Mesothelial cell of epicardium (in vitro differentiated cells): ENCODE data around the gene VOPP1. TPM values are rescaled to one million over a fixed set of nuclear protein-coding genes. Genes with fewer than 3 reads are reported as not detected.

Experiments used
- DNase-seq, 2 experiments: peaks; one replicate each; pipeline ENCODE4 v3.0.0; 2021; ENCODE audit warnings: low spot score in 2 of 2; ENCODE audit not compliant: unreplicated experiment in 2 of 2
- H3K27ac Mint-ChIP-seq: 2 replicates; pipeline ENCODE4 v1.8.0; 2021; ENCODE audit warnings: mixed read lengths
- H3K27me3 Mint-ChIP-seq: 2 replicates; pipeline ENCODE4 v1.8.0; 2021; ENCODE audit warnings: low read depth, mixed read lengths
- H3K36me3 Mint-ChIP-seq: 2 replicates; pipeline ENCODE4 v1.8.0; 2021; ENCODE audit warnings: mixed read lengths
- H3K4me1 Mint-ChIP-seq: 2 replicates; pipeline ENCODE4 v1.8.0; 2021; ENCODE audit warnings: mixed read lengths
- H3K4me3 Mint-ChIP-seq: 2 replicates; pipeline ENCODE4 v1.8.0; 2021; ENCODE audit warnings: mild to moderate bottlenecking, moderate library complexity, mixed read lengths
- H3K9me3 Mint-ChIP-seq: 2 replicates; pipeline ENCODE4 v1.8.0; 2021; ENCODE audit warnings: mixed read lengths
- CTCF ChIP-seq: fragments of 200-600 bp; sonication (generic); IDR thresholded peaks from one replicate; pipeline ENCODE4 v1.5.0; 2021; ENCODE audit warnings: antibody characterized with exemption; ENCODE audit not compliant: unreplicated experiment
- total RNA-seq: library from RNA; stranded (reverse); gene quantifications from 3 replicates; pipeline ENCODE4 v1.2.1, GENCODE V29; 2021

Gene VOPP1
- total RNA-seq, 1 donor from 2014 or later, result 42.8 TPM

- Mint-ChIP-seq H3K27me3 (no peaks in the 10 kb centered on the region), H3K4me3 (no peak overlapping the region), H3K9me3 (no peaks in the 10 kb centered on the region), H3K36me3 (peaks cover 3% of the 10 kb centered on the region), H3K4me1 (no peaks in the 10 kb centered on the region), H3K27ac (no peak overlapping the region)
- no peak for DNase-seq
- TF ChIP-seq CTCF, result no peak
These were observed 93.6 kb downstream of the VOPP1 start for GRCh38 chr7:55478700-55479099.

DNA sequence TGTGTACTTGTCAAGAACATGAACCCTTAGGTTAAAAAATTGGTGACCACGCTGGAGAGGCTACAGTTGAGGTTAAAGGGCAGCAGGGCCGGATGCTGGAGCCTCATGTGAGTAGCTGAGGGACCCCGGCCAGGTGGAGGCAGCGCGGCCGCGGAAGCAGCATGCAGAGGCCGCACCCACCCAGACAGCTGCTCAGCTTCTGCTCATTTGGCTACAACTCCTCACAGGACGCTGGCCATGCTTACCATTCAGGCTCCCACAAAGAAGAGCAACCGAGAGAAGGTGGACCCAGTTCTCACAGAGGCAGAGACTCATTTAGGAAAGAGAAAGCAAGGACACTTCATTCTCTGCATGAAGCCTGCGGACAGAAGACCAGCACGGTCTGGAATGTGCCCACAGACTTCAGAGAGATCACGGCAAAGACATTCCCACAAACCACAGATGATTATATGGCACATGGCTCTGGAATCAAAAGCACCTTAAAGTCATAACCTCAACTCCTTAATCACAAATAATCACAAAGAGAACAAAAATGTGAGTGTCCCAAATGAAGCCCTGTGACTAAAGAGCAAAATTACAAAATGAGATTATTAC lies 94.4 kb downstream of the VOPP1 start:
- Mint-ChIP-seq H3K4me1 (no peaks in the 10 kb centered on the region), H3K27me3 (no peaks in the 10 kb centered on the region), H3K9me3 (no peaks in the 10 kb centered on the region), H3K4me3 (no peak overlapping the region), H3K27ac (no peak overlapping the region), H3K36me3 (peaks cover 3% of the 10 kb centered on the region)
- DNase-seq, result no peak
- no peak for TF ChIP-seq CTCF

- Mint-ChIP-seq H3K4me1 (no peaks in the 10 kb centered on the region), H3K36me3 (peaks cover 3% of the 10 kb centered on the region), H3K27ac (no peak overlapping the region), H3K27me3 (no peaks in the 10 kb centered on the region), H3K4me3 (no peak overlapping the region), H3K9me3 (no peaks in the 10 kb centered on the region)
- DNase-seq, result no peak
- TF ChIP-seq CTCF, result no peak
These were observed 95.2 kb downstream of the VOPP1 start for GRCh38 chr7:55476852-55477780.

GRCh38 chr7:55475855-55476803 lies 96.2 kb downstream of the VOPP1 start:
- Mint-ChIP-seq H3K4me3 (no peak overlapping the region), H3K9me3 (no peaks in the 10 kb centered on the region), H3K4me1 (no peaks in the 10 kb centered on the region), H3K27ac (no peak overlapping the region), H3K27me3 (no peaks in the 10 kb centered on the region), H3K36me3 (no peaks in the 10 kb centered on the region)
- DNase-seq, result no peak
- TF ChIP-seq CTCF, result no peak

DNA sequence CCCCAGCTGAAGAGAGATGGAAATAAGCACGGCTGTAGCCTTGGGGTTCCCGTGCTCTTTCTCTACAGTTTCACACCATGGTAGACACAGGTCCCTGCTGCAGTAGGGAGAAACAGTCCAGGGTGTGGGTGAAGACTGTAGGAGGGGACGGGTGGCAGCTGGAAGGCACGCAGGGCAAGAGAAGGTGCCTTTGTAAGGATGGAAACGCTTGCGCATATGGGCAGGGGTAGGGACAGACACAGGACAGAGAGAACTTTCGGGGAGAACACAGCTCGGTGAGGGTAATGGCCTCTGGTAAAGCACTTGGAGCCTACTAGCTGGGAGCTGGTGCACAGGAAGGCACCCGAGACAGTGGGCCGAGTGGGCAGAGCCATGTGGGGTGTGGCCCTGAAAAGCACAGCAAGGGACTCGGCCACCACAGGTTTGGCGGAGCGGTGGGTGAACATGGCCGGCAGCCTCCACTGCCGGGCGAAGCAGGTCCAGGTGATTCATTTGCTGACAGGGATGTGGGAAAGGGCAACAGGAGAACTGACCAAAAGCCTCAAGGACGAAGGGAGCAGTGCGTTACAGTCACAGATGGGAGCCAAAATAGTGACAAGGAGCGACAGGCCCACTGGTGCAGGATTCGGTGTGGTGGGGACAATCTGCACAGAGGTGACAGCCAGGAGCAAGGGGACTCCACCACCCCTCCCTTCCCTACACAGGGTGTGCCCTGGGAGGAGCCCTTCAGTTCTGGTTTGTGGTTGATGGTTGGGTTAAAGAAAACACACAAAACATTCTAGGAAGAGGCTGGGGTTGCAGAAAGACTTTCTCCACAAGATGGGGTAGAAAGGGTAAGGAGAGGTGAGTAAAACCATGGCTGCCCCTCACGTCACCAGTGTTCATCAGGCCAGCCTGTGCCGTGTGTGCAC lies 97.1 kb downstream of the VOPP1 start:
- Mint-ChIP-seq H3K27ac (no peak overlapping the region), H3K4me3 (no peak overlapping the region), H3K4me1 (no peaks in the 10 kb centered on the region), H3K36me3 (no peaks in the 10 kb centered on the region), H3K27me3 (no peaks in the 10 kb centered on the region), H3K9me3 (no peaks in the 10 kb centered on the region)
- no peak for DNase-seq
- TF ChIP-seq CTCF, result no peak
